NB4 (cell line): ENCODE data around the gene SAP25.

Source experiments
- CTCF ChIP-seq: IDR thresholded peaks from one replicate; pipeline ENCODE4 v1.5.1; 2012; ENCODE audit warnings: low read depth, low read length
- MAX ChIP-seq: IDR thresholded peaks from 2 replicates; pipeline ENCODE4 v1.6.1; 2011; ENCODE audit warnings: low read depth, low read length
- MYC ChIP-seq: IDR thresholded peaks from 2 replicates; pipeline ENCODE4 v1.6.1; 2011; ENCODE audit warnings: low read depth, low read length
- POLR2A ChIP-seq: IDR thresholded peaks from 2 replicates; pipeline ENCODE4 v1.6.1; 2011; ENCODE audit warnings: mild to moderate bottlenecking; ENCODE audit not compliant: insufficient read length; ENCODE audit errors: extremely low read depth

GRCh38 chr7:100544967-100545359, 28.7 kb downstream of the SAP25 start:
- TF ChIP-seq CTCF (no peak), POLR2A (no peak), MYC (no peak), MAX (no peak)
